Thoracic aorta (tissue), 2 donors: ENCODE measurements around the gene AUTS2. TPM values are rescaled to one million over a fixed set of nuclear protein-coding genes. Genes with fewer than 3 reads are reported as not detected.

Experiments
- ATAC-seq: fragments of 150-250 bp; one replicate; pipeline ENCODE4 v1.8.0; 2017; ENCODE audit warnings: low read depth; ENCODE audit not compliant: insufficient number of reproducible peaks, low FRiP score
- DNase-seq: peaks from one replicate; pipeline ENCODE4 v3.0.0-alpha.2; 2020; ENCODE audit warnings: low spot score
- H3K27ac ChIP-seq, 2 donors: fragments of 200-600 bp; sonication (generic); 1 replicate in 1 of 2; 2 replicates in 1 of 2; pipeline ENCODE4 v1.5.1; 2016; ENCODE audit warnings: mild to moderate bottlenecking in 2 of 2, moderate library complexity in 2 of 2
- H3K27me3 ChIP-seq: fragments of 200-600 bp; sonication (generic); replicated peaks from 2 replicates; pipeline ENCODE4 v1.6.0; 2016; ENCODE audit warnings: mild to moderate bottlenecking; ENCODE audit not compliant: insufficient read depth
- H3K36me3 ChIP-seq: fragments of 200-600 bp; sonication (generic); one replicate; pipeline ENCODE4 v1.5.1; 2016
- H3K4me1 ChIP-seq, 2 donors: fragments of 200-600 bp; sonication (generic); 1 replicate in 1 of 2; 2 replicates in 1 of 2; pipeline versions ENCODE4 v1.5.1 to v1.6.0; 2016; ENCODE audit warnings: low read depth in 2 of 2, mild to moderate bottlenecking in 1 of 2; ENCODE audit not compliant: control insufficient read depth in 1 of 2
- H3K4me3 ChIP-seq: fragments of 200-600 bp; sonication (generic); 2 replicates; pipeline ENCODE4 v1.5.1; 2016; ENCODE audit warnings: mild to moderate bottlenecking
- H3K9me3 ChIP-seq: fragments of 200-600 bp; sonication (generic); 2 replicates; pipeline ENCODE4 v1.5.1; 2016
- CTCF ChIP-seq: fragments of 200-600 bp; sonication (generic); IDR thresholded peaks from one replicate; pipeline ENCODE4 v1.5.1; 2019; ENCODE audit warnings: antibody characterized with exemption
- total RNA-seq, 2 donors: library from RNA; depleted of rRNA; stranded (reverse); fragments of >200 nt; gene quantifications; one replicate each; pipeline versions ENCODE4 v1.1.0 to v1.2.3, GENCODE V29; 2016

The AUTS2 gene
- total RNA-seq, 2 donors from 2014 or later: 49.4 to 101 TPM

DNA sequence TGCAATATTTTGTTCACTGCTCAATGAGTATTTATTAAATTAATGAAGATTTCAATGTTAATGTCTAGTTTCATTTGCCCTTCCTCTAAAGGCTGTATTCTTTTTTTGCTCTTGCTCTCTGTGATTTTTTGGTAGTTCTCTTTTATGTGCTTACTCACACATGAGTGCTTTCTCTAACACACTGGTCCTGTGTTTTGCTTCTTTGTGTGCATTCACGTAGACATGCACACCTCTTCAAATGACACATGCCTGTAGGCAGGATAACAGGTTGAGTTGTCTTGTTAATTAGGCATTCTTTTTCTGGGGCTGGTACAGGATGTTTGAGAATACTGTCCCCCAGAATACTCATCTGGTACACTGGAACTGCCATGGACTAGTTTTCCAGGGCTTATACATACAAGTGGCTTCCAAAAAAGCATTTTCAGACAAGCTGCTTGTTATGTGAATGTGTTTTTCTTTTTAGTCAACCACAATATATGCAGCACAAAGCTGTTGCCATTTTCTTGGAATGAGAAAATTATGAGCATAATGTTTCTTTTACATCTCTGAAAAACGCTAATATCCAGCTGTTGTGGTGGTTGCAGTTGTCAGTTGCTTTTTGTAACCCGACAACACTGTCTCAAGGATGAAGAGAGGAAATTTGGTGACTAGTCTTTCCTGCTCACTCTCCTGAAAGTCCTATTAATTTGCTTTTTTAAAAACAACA is 416.4 kb downstream of the AUTS2 start:
- no peak for ATAC-seq
- no peak overlapping the region for H3K4me3 ChIP-seq

GRCh38 chr7:70015353-70015752 is 417.1 kb downstream of the AUTS2 start:
- H3K4me1 ChIP-seq: no peaks in the 10 kb centered on the region
- no peak for ATAC-seq
- no peak overlapping the region for H3K4me3 ChIP-seq
- DNase-seq: no peak
- no peaks in the 10 kb centered on the region for H3K36me3 ChIP-seq
- TF ChIP-seq CTCF: no peak
- H3K27me3 ChIP-seq: no peaks in the 10 kb centered on the region
- no peaks in the 10 kb centered on the region for H3K9me3 ChIP-seq
- no peak overlapping the region for H3K27ac ChIP-seq

More for the DNA sequence above, 416.4 kb downstream of the AUTS2 start:
- H3K36me3 ChIP-seq: no peaks in the 10 kb centered on the region
- H3K9me3 ChIP-seq: no peaks in the 10 kb centered on the region
- TF ChIP-seq CTCF: no peak
- no peak overlapping the region for H3K27ac ChIP-seq
- no peaks in the 10 kb centered on the region for H3K27me3 ChIP-seq
- DNase-seq: no peak
- H3K4me1 ChIP-seq: no peaks in the 10 kb centered on the region

- Histone ChIP-seq H3K4me3 (no peak overlapping the region), H3K27me3 (no peaks in the 10 kb centered on the region), H3K36me3 (no peaks in the 10 kb centered on the region), H3K27ac (no peak overlapping the region), H3K9me3 (no peaks in the 10 kb centered on the region), H3K4me1 (no peaks in the 10 kb centered on the region)
- no peak for TF ChIP-seq CTCF
- ATAC-seq (no peak), DNase-seq (no peak)
Observed at GRCh38 chr7:70016044-70016770, 417.9 kb downstream of the AUTS2 start.

DNA sequence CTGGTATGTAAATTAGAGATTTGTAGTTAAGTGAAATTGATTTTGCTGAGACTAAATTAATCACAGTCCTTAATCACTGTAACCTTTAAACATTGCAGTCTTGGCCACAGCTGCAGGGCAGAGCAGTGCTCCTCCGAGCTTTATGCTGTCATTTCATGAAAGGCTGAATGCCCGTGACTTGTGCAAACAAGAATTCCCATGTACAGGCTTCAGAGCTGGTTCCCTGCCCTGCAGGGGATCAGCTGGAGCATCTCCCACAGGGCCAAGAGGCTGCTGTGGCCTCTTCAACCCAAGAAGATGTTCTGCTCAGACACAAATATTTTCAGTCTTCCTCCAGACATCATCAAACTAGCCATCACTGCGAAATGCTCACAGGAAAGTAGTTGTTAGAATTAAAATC is 419.1 kb downstream of the AUTS2 start:
- DNase-seq (no peak), ATAC-seq (no peak)
- no peak overlapping the region for H3K4me3 ChIP-seq
- no peak for TF ChIP-seq CTCF
- H3K9me3 ChIP-seq: no peaks in the 10 kb centered on the region
- H3K36me3 ChIP-seq: no peaks in the 10 kb centered on the region
- H3K27me3 ChIP-seq: no peaks in the 10 kb centered on the region
- H3K27ac ChIP-seq: no peak overlapping the region
- no peaks in the 10 kb centered on the region for H3K4me1 ChIP-seq

DNA sequence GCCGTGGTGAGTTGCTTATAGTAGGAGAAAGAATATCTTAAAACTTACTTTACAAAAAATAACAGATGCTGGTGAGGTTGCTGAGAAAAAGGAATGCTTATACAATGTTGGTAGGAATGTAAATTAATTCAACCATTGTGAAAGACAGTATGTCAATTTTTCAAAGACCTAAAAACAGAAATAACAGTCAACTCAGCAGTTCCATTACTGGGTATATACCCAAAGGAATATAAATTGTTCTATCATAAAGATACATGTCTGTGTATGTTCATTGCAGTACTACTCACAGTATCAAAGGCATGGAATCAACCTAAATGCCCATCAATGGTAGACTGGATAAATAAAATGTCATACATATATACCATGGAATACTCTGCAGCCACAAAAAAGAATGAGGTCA is 420.4 kb downstream of the AUTS2 start:
- ATAC-seq: no peak
- no peak overlapping the region for H3K27ac ChIP-seq
- H3K4me3 ChIP-seq: no peak overlapping the region
- H3K27me3 ChIP-seq: no peaks in the 10 kb centered on the region
- H3K4me1 ChIP-seq: no peaks in the 10 kb centered on the region
- DNase-seq: no peak
- no peaks in the 10 kb centered on the region for H3K9me3 ChIP-seq
- H3K36me3 ChIP-seq: no peaks in the 10 kb centered on the region
- TF ChIP-seq CTCF: no peak
